ENCODE data around the gene FCRL6.

FCRL6 gene

GRCh38 chr1:159799446-159799985 is 2.6 kb upstream of the FCRL6 start:
- no peak for DNase-seq

DNA sequence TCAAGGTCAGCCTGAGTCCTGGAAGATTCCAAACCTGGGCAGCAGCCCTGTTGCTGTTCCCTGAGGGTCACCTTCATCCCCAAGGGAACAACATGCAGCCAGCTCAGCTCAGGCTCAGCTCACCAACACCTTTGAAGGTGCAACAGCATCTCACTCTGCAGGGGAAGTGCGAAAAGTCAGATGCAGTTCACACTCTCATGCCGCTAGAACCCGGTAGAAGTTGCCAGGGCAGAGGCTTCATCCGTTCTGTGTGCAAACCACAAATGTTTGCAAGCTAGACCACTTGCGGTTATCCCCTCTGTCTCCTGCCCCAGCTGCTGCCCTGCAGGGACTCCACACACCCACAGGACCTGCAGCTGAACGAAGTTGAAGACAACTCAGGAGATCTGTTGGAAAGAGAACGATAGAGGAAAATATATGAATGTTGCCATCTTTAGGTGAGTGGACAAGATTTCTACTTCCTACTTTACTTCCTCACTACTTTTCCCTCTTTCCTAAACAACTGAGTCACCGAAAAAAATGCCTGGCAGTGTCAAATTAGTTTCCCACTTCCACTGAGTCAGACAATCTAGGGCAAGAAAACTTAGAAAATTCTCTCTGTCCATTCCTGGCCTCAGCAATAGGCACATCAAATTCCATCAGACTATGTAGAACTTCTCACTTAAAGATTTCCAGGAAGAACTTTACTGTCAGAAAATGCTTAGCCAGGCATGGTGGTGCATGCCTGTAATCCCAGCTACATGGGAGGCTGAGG is 1.8 kb upstream of the FCRL6 start:
- DNase-seq: peak; percentile 33

GRCh38 chr1:159803956-159804689 is 2.0 kb downstream of the FCRL6 start:
- no peak for DNase-seq

GRCh38 chr1:159804924-159805323 is 2.8 kb downstream of the FCRL6 start:
- no peak for DNase-seq

GRCh38 chr1:159815926-159816325 is 13.8 kb downstream of the FCRL6 start:
- DNase-seq: no peak

DNA sequence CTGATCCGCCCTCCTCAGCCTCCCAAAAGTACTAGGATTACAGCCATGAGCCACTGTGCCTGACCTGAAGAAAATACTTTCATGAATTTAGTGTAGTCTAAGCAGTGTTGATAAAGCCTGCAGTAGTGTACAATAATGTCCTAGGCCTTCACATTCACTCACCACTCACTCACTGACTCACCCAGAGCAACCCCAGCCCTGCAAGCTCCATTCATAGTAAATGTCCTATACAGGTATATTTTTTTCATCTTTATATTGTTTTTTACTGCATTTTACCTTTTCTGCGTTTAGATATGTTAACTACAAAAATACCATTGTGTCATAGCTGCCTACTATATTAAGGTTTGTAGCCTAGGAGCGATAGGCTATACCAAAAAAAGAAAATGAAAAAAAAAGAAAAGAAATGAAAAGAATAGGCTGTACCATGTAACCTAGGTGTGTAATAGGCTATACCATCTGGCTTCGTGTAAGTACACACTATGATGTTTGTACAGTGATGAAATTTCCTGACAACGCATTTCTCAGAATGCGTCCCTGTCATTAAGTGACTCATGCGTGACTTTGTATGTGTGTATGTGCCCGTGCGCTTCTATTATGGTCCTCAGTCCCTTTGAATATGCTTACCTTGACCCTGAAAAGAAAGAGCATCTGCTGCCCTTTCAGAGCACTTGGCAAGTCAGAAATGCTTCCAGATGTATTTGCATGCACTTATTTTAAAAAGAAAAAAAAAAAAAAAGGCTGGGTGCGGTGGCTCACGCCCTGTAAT is 15.3 kb downstream of the FCRL6 start:
- no peak for DNase-seq

- DNase-seq: no peak
Measured at GRCh38 chr1:159821171-159821867, 19.2 kb downstream of the FCRL6 start.

DNA sequence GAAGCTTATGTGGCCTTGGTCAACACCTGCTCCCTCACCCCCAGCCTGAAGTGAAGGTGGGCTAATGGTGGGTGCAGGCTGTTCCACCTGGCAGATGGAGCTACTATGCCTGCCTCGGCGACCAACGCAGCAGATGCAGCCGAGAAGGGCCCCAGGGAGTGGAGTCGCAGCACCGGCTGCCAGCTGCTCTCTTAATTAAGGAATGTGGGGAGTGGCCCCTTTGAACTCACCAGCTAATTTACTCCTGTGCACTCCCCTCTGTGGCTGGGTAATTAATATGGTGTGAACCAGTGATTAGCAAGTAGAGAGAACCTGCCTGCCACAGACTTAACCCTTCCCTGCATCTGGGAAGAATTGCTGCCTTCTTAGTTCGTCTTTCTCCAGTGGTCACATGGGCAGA is 21.2 kb downstream of the FCRL6 start:
- DNase-seq: no peak

DNA sequence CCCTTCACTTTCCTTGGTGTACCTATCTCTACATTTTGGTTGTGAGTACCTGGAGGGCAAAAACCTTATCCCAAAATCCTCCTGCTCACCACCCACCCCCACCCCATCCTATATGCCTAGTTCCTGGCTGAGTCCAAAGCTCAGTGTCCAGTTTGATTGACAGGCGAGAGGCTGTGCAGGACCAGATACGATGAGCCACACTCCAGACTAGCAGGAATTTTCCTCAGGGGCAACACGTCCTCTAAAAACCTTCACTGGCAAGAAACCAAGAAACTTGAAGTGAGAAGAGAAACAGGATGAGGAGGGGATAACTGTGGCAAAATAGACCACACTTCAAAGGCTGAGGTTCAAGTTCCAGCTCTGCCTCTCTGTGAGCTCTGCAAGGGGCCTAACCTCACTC is 23.4 kb downstream of the FCRL6 start:
- DNase-seq: no peak

GRCh38 chr1:159826441-159827101 is 24.4 kb downstream of the FCRL6 start, which contains the start of gene SLAMF8:
SLAMF8 (plus strand) TSS chr1:159826873; CDS start chr1:159826899, 26 bp downstream.
- DNase-seq: peak; percentile 39

- DNase-seq: no peak
Measured at GRCh38 chr1:159827102-159827490, 24.9 kb downstream of the FCRL6 start.

- DNase-seq: no peak
Measured at GRCh38 chr1:159827549-159827948, 25.4 kb downstream of the FCRL6 start.

- no peak for DNase-seq
Measured at GRCh38 chr1:159828176-159828575, 26.0 kb downstream of the FCRL6 start.

- DNase-seq: no peak
Measured at GRCh38 chr1:159828581-159829272, 26.6 kb downstream of the FCRL6 start.

DNA sequence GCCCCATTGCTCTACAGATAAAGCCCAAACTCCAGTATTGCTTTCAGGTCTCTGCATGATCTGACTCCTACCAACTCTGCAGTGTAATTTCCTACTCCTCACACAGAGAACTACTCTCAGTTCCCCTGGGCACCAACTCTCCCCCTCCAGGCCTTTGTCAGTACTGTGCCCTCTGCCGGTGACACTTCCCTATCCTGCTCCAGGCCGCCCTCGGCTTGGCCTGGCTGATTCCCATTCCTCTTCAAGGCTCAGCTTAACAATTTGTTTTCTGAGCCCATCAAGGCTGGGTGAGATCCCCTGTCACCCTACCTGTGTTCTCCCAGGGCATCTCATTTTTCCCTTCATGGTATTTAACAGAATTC is 27.1 kb downstream of the FCRL6 start:
- DNase-seq: no peak

- DNase-seq: no peak
Measured at GRCh38 chr1:159829822-159830465, 27.8 kb downstream of the FCRL6 start.

GRCh38 chr1:159830722-159831121 is 28.6 kb downstream of the FCRL6 start:
- DNase-seq: no peak

DNA sequence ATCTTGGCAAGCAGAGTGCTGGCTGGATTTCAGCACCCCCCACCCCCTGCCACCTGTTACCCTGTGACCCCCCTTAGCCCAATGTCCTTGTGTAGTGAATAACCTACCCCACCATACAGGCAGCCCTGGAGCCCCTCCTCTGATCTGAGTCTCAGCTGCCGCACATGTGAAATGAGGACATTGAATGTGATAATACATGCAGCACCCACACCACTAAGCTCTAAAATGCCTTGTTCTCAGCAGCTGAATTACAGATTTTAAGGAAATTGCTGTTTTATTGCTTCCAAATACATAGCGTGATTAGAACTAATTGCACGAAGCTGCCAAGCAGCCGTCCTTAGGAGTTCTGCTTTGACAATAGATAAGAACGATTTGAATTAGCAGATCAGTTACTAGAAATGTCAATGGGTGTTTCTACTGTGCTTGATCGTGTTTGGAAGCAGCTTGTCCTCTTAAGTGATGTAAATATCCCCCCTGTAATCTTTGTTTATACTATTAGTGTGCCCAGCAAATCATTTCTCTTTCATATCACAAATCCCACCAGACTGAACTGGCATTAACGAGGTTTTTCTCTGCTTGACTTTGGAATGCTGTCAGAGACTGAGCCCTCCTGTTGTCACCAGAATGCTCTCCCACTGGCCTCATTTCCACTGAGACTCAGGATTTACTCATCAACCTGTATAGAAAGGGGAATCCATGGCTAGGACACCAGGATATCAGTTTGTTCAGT is 29.4 kb downstream of the FCRL6 start:
- DNase-seq: no peak

DNA sequence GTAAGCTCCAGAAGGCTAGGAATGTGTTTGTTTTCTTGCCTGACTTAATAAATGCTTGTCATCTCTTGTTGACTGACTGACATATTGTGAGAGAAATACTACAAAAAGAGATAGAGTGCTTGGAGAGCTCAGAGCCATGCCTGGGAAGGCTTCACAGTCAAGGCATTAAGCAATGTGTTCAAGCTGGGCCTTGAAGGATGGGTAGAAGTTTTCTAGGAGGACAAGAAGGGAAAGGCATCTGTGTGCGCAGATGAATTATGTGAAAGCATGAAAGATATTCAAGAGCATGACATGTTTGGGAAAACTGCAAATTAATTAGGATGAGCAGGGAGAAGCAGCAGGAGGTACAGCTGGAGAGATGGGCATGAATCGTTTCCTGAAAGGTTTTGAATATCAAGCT is 30.1 kb downstream of the FCRL6 start:
- DNase-seq: no peak

GRCh38 chr1:159835356-159835755 is 33.2 kb downstream of the FCRL6 start:
- no peak for DNase-seq
